ENCODE results near the gene SKI. TPM values are rescaled to one million over a fixed set of nuclear protein-coding genes. Genes with fewer than 3 reads are reported as not detected.

The SKI gene
- total and polyA plus RNA-seq, 2 experiments from 2014 or later: 9.3 to 66.8 TPM

GRCh38 chr1:2358072-2358471 is 130.0 kb downstream of the SKI start:
- H3K27ac ChIP-seq (ENCODE audit: low read depth): no peak overlapping the region
- DNase-seq (ENCODE audit: low spot score) (no peak), ATAC-seq (no peak)
- H3K9me3 Mint-ChIP-seq: peaks cover 3% of the 10 kb centered on the region; the same call in 2 of the 3 replicates
- H3K4me3 Mint-ChIP-seq: no peak overlapping the region
- H3F3A ChIP-seq (replicated peaks; ENCODE audit: low read depth): no peaks in the 10 kb centered on the region
- no peaks in the 10 kb centered on the region for H3K27me3 ChIP-seq (ENCODE audit: insufficient read depth)
- no peaks in the 10 kb centered on the region for H3K79me2 ChIP-seq (replicated peaks; ENCODE audit: insufficient read depth)
- H3K4me2 ChIP-seq: no peak overlapping the region
- no peak overlapping the region for H3K4me3 ChIP-seq
- peaks cover 7% of the 10 kb centered on the region for H3K27me3 Mint-ChIP-seq (ENCODE audit: insufficient read depth, low read depth, poor library complexity)
- TF ChIP-seq JUNB (IDR thresholded peaks at IDR 0.05; ENCODE audit: unreplicated experiment): no peak
- TF ChIP-seq NANOG (IDR thresholded peaks at IDR 0.05; ENCODE audit: borderline replicate concordance): no peak
- no peak for TF ChIP-seq EZH2phosphoT487 (IDR thresholded peaks at IDR 0.05; ENCODE audit: unreplicated experiment)
- H3K27ac Mint-ChIP-seq: no peak overlapping the region
- no peaks in the 10 kb centered on the region for H3K9me2 ChIP-seq (ENCODE audit: insufficient read depth)
- no peaks in the 10 kb centered on the region for H4K20me1 ChIP-seq (replicated peaks; ENCODE audit: insufficient read depth)
- H3K36me3 Mint-ChIP-seq (ENCODE audit: low read depth): no peaks in the 10 kb centered on the region; the same call in 2 of the 3 replicates
- H2AFZ ChIP-seq: no peak overlapping the region
- no peaks in the 10 kb centered on the region for H3K4me1 ChIP-seq (ENCODE audit: insufficient read depth)
- H3K4me1 Mint-ChIP-seq: no peaks in the 10 kb centered on the region
- no peaks in the 10 kb centered on the region for H3K36me3 ChIP-seq (ENCODE audit: insufficient read depth)

GRCh38 chr1:2358651-2359640 is 130.8 kb downstream of the SKI start:
- Histone ChIP-seq H3K79me2 (replicated peaks; ENCODE audit: insufficient read depth) (no peaks in the 10 kb centered on the region), H3K27me3 (ENCODE audit: insufficient read depth) (no peaks in the 10 kb centered on the region), H3K27ac (ENCODE audit: low read depth) (no peak overlapping the region), H3K4me1 (ENCODE audit: insufficient read depth) (no peaks in the 10 kb centered on the region), H3K9me2 (ENCODE audit: insufficient read depth) (no peaks in the 10 kb centered on the region), H2AFZ (no peak overlapping the region), H3K36me3 (ENCODE audit: insufficient read depth) (no peaks in the 10 kb centered on the region), H3K4me3 (no peak overlapping the region), H3F3A (replicated peaks; ENCODE audit: low read depth) (no peaks in the 10 kb centered on the region), H4K20me1 (replicated peaks; ENCODE audit: insufficient read depth) (no peaks in the 10 kb centered on the region), H3K4me2 (no peak overlapping the region)
- peaks cover 7% of the 10 kb centered on the region for H3K27me3 Mint-ChIP-seq (ENCODE audit: insufficient read depth, low read depth, poor library complexity)
- no peak for TF ChIP-seq POLR2AphosphoS5 (IDR thresholded peaks at IDR 0.05; ENCODE audit: low read depth)
- TF ChIP-seq, protein P1, sequence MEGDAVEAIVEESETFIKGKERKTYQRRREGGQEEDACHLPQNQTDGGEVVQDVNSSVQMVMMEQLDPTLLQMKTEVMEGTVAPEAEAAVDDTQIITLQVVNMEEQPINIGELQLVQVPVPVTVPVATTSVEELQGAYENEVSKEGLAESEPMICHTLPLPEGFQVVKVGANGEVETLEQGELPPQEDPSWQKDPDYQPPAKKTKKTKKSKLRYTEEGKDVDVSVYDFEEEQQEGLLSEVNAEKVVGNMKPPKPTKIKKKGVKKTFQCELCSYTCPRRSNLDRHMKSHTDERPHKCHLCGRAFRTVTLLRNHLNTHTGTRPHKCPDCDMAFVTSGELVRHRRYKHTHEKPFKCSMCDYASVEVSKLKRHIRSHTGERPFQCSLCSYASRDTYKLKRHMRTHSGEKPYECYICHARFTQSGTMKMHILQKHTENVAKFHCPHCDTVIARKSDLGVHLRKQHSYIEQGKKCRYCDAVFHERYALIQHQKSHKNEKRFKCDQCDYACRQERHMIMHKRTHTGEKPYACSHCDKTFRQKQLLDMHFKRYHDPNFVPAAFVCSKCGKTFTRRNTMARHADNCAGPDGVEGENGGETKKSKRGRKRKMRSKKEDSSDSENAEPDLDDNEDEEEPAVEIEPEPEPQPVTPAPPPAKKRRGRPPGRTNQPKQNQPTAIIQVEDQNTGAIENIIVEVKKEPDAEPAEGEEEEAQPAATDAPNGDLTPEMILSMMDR (conservative IDR thresholded peaks at IDR 0.05; ENCODE audit: low read depth in 2 of 2): no peak
- no peak for DNase-seq (ENCODE audit: low spot score)
- H3K9me3 Mint-ChIP-seq: peaks cover 10% of the 10 kb centered on the region; the same call in 2 of the 3 replicates
- peaks cover 3% of the 10 kb centered on the region; the same call in 2 of the 3 replicates for H3K36me3 Mint-ChIP-seq (ENCODE audit: low read depth)
- no peak overlapping the region for H3K4me3 Mint-ChIP-seq
- H3K27ac Mint-ChIP-seq: no peak overlapping the region
- H3K4me1 Mint-ChIP-seq: no peaks in the 10 kb centered on the region
- no peak for ATAC-seq

Other genes with a start within 250 kb of the SKI start
- 0.16 TPM in 1 of 2 replicates, not detected in the other for gene CFAP74, start 224.5 kb upstream of the SKI start, total RNA-seq (2014; rRNA removed; shearing (Covaris generic))
- 0.21 and 0.24 TPM in 2 replicates for gene CFAP74, start 224.5 kb upstream of the SKI start, polyA plus RNA-seq (2016; fragmentation: Nextera tagmentation; extraction: Ambion mirVana)
- gene GABRD, start 209.0 kb upstream of the SKI start, total RNA-seq (2014; rRNA removed; shearing (Covaris generic)): 2.8 and 5.1 TPM in 2 replicates
- 1.7 and 2.1 TPM in 2 replicates for gene GABRD, start 209.0 kb upstream of the SKI start, polyA plus RNA-seq (2016; fragmentation: Nextera tagmentation; extraction: Ambion mirVana)
- gene PRKCZ, start 177.9 kb upstream of the SKI start, total RNA-seq (2014; rRNA removed; shearing (Covaris generic)): 36.9 and 42.3 TPM in 2 replicates
- gene PRKCZ, start 177.9 kb upstream of the SKI start, polyA plus RNA-seq (2016; fragmentation: Nextera tagmentation; extraction: Ambion mirVana): 22.5 and 26.2 TPM in 2 replicates
- gene FAAP20, start 33.5 kb upstream of the SKI start, total RNA-seq (2014; rRNA removed; shearing (Covaris generic)): 54.3 and 79.1 TPM in 2 replicates
- 167 and 173 TPM in 2 replicates for gene FAAP20, start 33.5 kb upstream of the SKI start, polyA plus RNA-seq (2016; fragmentation: Nextera tagmentation; extraction: Ambion mirVana)
- 6.6 and 11.1 TPM in 2 replicates for gene MORN1, start 163.2 kb downstream of the SKI start, total RNA-seq (2014; rRNA removed; shearing (Covaris generic))
- gene MORN1, start 163.2 kb downstream of the SKI start, polyA plus RNA-seq (2016; fragmentation: Nextera tagmentation; extraction: Ambion mirVana): 4.7 and 4.8 TPM in 2 replicates
- 50.9 and 58.4 TPM in 2 replicates for gene RER1, start 163.5 kb downstream of the SKI start, total RNA-seq (2014; rRNA removed; shearing (Covaris generic))
- 91.9 and 99.5 TPM in 2 replicates for gene RER1, start 163.5 kb downstream of the SKI start, polyA plus RNA-seq (2016; fragmentation: Nextera tagmentation; extraction: Ambion mirVana)
- 43.3 and 53.9 TPM in 2 replicates for gene PEX10, start 184.2 kb downstream of the SKI start, total RNA-seq (2014; rRNA removed; shearing (Covaris generic))
- 15.0 and 15.9 TPM in 2 replicates for gene PEX10, start 184.2 kb downstream of the SKI start, polyA plus RNA-seq (2016; fragmentation: Nextera tagmentation; extraction: Ambion mirVana)
- 0.08 and 0.31 TPM in 2 replicates for gene PLCH2, start 248.0 kb downstream of the SKI start, total RNA-seq (2014; rRNA removed; shearing (Covaris generic))
- 0.07 TPM in 1 of 2 replicates, not detected in the other for gene PLCH2, start 248.0 kb downstream of the SKI start, polyA plus RNA-seq (2016; fragmentation: Nextera tagmentation; extraction: Ambion mirVana)

All from GM23338 (cell line).